ENCODE results near the gene ULBP1. TPM values are rescaled to one million over a fixed set of nuclear protein-coding genes. Genes with fewer than 3 reads are reported as not detected.
"Not testable (repeated sequence)": the region's sequence is repeated elsewhere in the genome, so short reads cannot be mapped to it uniquely, and the experiment has no call there.

The ULBP1 gene
- total RNA-seq, 4 donors from 2014 or later = not detected

- intact Hi-C loops (cut with DNase I; ENCODE audit: low total_unique reads) = loop anchor here (10.0 kb wide), 1 partner anchor 75 kb away; no protein-coding TSS in a partner anchor
- TF ChIP-seq CTCF (IDR thresholded peaks at IDR 0.05) (no peak), POLR2A (IDR thresholded peaks at IDR 0.05) (no peak)
- Histone ChIP-seq H3K27ac (no peak overlapping the region), H3K36me3 (no peaks in the 10 kb centered on the region), H3K4me1 (peaks cover 0 to 11% of the 10 kb centered on the region in 2 donors), H3K9me3 (no peaks in the 10 kb centered on the region), H3K4me3 (no peak overlapping the region), H3K27me3 (peaks cover 25 to 62% of the 10 kb centered on the region in 2 donors)
- DNase-seq = no peak
Observed at GRCh38 chr6:149939356-149939648, 24.4 kb upstream of the ULBP1 start.

GRCh38 chr6:149939909-149940671 is 23.7 kb upstream of the ULBP1 start:
- Histone ChIP-seq H3K4me1 (peaks cover 0 to 11% of the 10 kb centered on the region in 2 donors), H3K4me3 (no peak overlapping the region), H3K27ac (no peak overlapping the region), H3K9me3 (no peaks in the 10 kb centered on the region), H3K27me3 (peaks cover 25 to 62% of the 10 kb centered on the region in 2 donors), H3K36me3 (no peaks in the 10 kb centered on the region)
- DNase-seq = no peak
- no peak for TF ChIP-seq POLR2A (IDR thresholded peaks at IDR 0.05)
- no peak for TF ChIP-seq CTCF (IDR thresholded peaks at IDR 0.05)
- intact Hi-C loops (cut with DNase I; ENCODE audit: low total_unique reads) = loop anchor here (10.0 kb wide), 1 partner anchor 75 kb away; no protein-coding TSS in a partner anchor

GRCh38 chr6:149940672-149940982 is 23.1 kb upstream of the ULBP1 start:
- peaks cover 0 to 11% of the 10 kb centered on the region in 2 donors for H3K4me1 ChIP-seq
- H3K4me3 ChIP-seq = no peak overlapping the region
- no peak overlapping the region for H3K27ac ChIP-seq

GRCh38 chr6:149941583-149942460 is 21.9 kb upstream of the ULBP1 start, which contains the start of gene ULBP2:
Gene ULBP2, plus strand, starts transcription at chr6:149942014. Its CDS starts 59 bp downstream, at chr6:149942073.
- Histone ChIP-seq H3K27me3 (peaks cover 25 to 50% of the 10 kb centered on the region in 2 donors), H3K27ac (no peak within 1 kb of the TSS), H3K36me3 (no peaks in the 10 kb centered on the region), H3K9me3 (no peaks in the 10 kb centered on the region), H3K4me1 (peaks cover 0 to 11% of the 10 kb centered on the region in 2 donors), H3K4me3 (peak within 1 kb of the TSS; percentile 16 to 30)
- TF ChIP-seq CTCF (IDR thresholded peaks at IDR 0.05) = no peak
- TF ChIP-seq POLR2A (IDR thresholded peaks at IDR 0.05) = peak in 1 of 2 donors; percentile 47
- intact Hi-C loops (cut with DNase I; ENCODE audit: low total_unique reads) = no loop called here
- peak; percentile 68 to 69 for DNase-seq

More at GRCh38 chr6:149940672-149940982, 23.1 kb upstream of the ULBP1 start:
- intact Hi-C loops (cut with DNase I; ENCODE audit: low total_unique reads) = no loop called here
- TF ChIP-seq CTCF (IDR thresholded peaks at IDR 0.05) (no peak), POLR2A (IDR thresholded peaks at IDR 0.05) (no peak)
- Histone ChIP-seq H3K36me3 (no peaks in the 10 kb centered on the region), H3K27me3 (peaks cover 25 to 62% of the 10 kb centered on the region in 2 donors), H3K9me3 (no peaks in the 10 kb centered on the region)
- DNase-seq = no peak

- Histone ChIP-seq H3K27ac (no peak overlapping the region), H3K27me3 (peaks cover 23 to 44% of the 10 kb centered on the region in 2 donors), H3K4me1 (peaks cover 0 to 11% of the 10 kb centered on the region in 2 donors), H3K4me3 (peak overlapping the region in 1 of 2 donors; percentile 16), H3K36me3 (no peaks in the 10 kb centered on the region), H3K9me3 (no peaks in the 10 kb centered on the region)
- intact Hi-C loops (cut with DNase I; ENCODE audit: low total_unique reads) = no loop called here
- TF ChIP-seq CTCF (IDR thresholded peaks at IDR 0.05) = no peak
- TF ChIP-seq POLR2A (IDR thresholded peaks at IDR 0.05) = no peak
- DNase-seq = no peak
Observed at GRCh38 chr6:149942461-149942829, 21.3 kb upstream of the ULBP1 start.

- DNase-seq; H3K4me1 ChIP-seq; intact Hi-C loops (cut with DNase I; ENCODE audit: low total_unique reads); H3K9me3 ChIP-seq; H3K4me3 ChIP-seq; H3K36me3 ChIP-seq; H3K27ac ChIP-seq: not testable (repeated sequence)
- H3K27me3 ChIP-seq = peaks cover 21 to 39% of the 10 kb centered on the region in 2 donors
Observed at GRCh38 chr6:149943321-149943720, 20.4 kb upstream of the ULBP1 start.

- H3K36me3 ChIP-seq; H3K27ac ChIP-seq; H3K4me1 ChIP-seq; H3K4me3 ChIP-seq; intact Hi-C loops (cut with DNase I; ENCODE audit: low total_unique reads); DNase-seq; H3K9me3 ChIP-seq: not testable (repeated sequence)
- H3K27me3 ChIP-seq = peaks cover 10 to 20% of the 10 kb centered on the region in 2 donors
Observed at GRCh38 chr6:149945276-149945675, 18.5 kb upstream of the ULBP1 start.
